Embryonic facial prominence (tissue), 1 donor: ENCODE measurements around the gene ARL2.

Experiments used
- DNase-seq: peaks from one replicate; pipeline ENCODE4 v3.0.0-alpha.2; 2016; ENCODE audit errors: extremely low spot score

ARL2 gene

DNA sequence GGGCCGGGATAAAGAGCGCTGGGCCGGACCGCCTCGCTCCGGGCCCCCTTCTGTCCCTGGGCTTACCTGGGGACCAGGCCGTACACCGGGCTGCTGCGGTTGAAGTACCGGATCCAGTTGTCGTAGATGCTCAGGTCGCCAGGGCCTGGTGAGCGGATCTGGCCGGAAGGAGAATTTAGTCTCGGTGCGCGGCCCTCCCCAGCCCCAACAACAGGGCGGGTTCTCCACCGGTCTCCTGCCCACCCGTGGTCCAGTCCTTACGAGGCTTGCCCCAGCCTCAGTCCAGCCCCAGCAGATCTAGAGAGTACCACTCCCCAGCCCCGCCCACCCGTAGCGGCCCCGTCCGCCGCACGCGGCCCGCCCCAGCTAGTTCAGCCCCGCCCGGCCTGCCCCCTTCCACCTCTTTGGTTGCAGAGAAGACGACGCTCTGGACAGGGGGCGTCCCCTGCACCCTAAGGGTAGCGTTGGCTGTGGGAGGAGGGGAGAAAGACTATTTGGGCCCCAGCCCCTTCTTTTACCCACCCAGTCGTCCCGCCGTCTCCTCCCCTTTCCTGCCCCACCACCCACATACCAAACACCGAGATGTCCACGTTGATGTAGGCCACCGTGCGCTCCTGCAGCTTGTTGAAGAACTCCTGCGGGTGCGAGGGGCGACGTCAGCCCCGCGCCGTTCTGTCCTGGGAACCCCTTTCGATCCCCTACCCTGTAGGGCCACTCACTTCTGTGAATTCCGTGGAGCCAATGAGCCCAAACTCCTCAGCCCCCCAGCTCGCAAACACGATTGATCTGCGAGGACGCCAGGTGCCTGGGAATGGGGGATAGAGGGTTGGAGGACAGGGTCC is 33.8 kb downstream of the ARL2 start:
- no peak for DNase-seq

DNA sequence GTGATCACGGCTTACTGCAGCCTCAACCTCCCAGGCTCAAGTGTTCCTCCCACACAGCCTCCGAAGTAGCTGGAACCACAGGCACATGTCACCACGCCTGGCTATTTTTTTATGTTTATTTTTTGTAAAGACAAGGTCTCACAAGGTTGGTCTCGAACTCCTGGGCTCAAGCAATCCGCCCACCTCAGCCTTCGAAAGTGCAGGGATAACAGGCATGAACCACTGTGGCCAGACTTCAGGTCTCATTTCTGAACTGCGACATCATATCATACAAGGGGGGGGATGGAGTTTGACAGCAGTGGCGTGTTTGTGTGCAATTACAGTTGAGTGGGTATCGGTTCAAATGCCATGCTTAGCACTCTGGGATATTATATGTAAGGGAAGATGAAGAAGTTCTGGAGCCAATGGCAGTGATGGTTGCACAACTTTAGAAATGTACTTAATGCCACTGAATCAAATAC is 37.5 kb downstream of the ARL2 start:
- DNase-seq, result no peak

DNA sequence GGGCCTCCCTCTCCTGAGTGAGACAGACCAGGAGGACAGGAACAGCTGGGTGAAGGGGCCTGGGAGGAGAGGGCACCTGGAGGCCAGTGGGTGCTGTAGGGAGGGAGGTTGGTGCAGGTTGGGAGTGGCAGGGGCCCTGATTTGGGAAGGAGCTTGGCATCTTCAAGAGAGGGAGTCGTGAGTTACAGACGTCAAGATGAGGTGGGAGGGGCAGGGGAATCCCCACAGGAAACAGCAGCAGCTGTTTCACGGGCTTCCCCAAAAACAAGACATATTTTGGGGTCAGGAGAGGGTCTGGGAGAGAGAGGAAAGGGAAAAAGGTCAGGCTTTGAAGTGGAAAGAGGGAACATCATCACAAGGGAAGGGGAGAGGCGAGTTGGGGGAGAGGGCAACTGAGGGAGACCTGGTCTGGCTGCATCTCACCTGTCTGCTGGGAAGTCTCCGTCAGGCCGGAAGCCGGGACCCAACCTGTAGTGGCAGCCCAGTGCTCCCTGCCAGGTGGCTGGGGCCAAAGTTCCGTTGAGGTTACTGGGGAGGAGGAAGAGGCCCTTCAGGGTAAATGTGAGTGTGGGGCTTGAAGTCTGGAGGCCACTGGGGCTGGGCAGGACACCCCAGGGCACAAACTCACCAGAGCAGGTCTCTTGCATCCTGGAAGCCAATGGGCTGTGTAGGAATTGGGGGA is 40.0 kb downstream of the ARL2 start:
- no peak for DNase-seq

DNA sequence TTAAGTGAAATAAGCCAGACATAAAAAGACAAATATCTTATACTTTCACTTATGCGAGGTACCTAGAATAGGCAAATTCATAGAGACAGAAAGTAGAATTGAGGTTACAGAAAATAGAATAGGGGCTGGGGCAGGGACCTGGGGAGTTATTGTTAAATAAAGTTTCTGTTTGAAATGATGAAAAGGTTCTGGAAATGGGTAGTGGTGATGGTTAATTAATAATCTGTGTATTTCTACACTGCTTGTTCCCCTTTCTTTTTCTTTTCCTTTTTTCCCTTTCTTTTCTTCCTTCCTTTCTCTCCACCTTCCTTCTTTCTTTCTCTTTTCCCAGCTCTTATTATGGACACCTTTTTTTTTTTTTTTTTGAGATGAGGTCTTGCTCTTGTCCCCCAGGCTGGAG is 41.6 kb downstream of the ARL2 start:
- no peak for DNase-seq

DNA sequence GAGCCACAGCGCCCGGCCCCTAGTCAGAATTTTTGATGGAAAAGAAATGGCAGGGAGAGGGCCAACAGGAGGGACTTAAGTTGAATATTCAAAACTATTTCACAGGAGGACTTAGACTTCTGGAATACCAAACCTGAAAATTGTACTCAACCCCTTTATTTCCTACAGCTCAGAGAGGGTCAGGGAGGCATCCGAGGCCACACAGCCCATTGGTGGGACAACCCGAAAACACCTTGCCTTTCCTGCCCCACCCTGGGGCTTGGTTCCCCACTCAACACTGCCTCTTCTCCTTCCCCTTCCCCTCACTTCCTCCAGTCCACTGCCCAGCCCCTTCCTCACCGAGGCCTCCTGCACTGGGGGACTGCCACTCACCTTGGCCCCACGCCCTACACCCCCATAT is 43.0 kb downstream of the ARL2 start:
- DNase-seq, result no peak

DNA sequence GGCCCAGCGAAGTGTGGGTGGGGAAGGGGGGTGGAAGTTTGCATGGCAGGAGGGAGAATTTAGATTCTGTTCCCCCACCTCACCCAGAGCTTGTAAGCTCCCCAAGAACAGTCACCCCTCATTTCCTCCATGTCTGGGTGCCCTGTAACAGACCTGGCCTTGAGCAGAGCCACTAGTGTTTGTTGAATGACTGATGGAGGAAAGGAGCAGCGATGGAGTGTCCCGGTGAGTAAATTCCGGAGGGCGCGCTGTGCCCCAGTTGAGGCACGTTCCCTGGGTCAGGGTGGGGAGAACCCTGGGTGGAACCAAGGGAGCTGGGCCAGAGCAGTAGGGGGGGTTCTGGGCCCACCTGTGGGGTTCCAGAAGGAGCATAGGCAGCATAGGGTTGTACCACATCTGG is 43.6 kb downstream of the ARL2 start:
- no peak for DNase-seq

DNA sequence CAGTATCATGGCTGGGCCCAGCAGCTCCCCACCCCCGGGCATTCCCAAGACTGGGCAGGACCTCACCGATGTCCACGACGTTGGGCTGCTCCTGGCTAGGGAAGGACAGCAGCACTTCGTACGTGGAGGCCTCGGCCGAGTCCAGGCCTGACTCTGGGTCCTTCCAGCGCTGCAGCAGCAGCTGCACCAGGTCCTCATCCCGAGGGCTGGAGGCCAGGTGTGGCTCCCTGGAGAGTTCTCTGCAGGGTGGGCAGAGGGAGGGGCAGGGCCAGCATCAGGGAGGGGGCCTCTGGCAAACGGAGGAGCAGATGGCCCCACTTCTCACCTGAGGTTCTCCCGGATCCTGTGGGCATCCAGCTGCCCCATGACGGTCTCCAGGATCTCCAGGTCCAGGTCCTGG is 44.1 kb downstream of the ARL2 start:
- no peak for DNase-seq

DNA sequence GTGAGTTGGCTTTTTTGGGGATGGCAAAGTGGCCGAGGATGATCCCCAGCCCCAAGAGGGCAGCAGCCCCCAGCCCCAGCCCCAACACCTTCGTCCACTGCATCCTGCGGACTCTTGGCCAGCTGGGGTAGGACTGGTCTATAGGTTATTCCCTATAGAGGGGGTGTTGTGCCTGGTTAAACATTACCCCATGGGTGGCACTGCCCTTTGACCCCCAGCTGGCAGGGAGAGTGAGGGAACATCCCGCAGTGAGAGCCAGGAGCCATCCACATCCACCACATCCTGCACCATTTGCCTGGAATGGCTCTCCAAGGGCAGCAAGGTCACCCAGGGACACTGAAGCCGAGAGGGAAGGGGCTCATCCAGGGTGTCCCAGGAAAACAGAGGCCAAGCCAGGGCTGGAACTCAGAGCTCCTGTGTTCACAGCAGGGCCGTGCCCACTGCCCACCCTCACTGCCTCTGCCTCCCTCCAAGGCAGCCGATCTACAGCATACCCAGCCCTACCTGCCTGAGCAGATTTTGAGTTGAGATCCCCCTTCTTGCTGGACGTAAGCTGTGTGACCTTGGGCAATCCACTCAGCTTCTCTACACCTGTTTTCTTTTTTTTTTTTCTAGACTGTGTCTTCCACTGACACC is 44.6 kb downstream of the ARL2 start, which contains the start of gene NAALADL1:
NAALADL1 (minus strand) TSS at position 135 of the 636 bp plus-strand sequence; CDS start at position 103, 32 bp downstream.
- DNase-seq, result no peak

DNA sequence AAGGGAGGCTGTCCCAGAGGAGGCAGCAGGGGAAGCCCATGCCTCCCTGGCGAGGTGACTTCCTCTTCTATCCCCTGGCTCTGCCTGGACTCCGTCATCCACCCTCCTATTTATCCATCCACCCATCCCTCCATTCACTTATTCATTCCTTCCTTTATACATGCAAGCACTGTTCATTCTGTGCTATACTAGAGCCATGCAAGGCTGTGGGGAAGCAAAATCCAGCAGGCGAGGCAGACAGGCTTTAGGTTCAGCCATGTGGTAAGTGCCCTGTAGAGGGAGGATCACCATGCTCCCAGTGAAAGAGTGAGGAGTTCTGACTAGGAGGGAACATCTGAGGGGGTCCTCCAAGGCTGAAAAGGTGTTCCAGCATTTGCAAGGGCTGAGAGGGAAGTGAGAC is 45.6 kb downstream of the ARL2 start:
- DNase-seq, result no peak

DNA sequence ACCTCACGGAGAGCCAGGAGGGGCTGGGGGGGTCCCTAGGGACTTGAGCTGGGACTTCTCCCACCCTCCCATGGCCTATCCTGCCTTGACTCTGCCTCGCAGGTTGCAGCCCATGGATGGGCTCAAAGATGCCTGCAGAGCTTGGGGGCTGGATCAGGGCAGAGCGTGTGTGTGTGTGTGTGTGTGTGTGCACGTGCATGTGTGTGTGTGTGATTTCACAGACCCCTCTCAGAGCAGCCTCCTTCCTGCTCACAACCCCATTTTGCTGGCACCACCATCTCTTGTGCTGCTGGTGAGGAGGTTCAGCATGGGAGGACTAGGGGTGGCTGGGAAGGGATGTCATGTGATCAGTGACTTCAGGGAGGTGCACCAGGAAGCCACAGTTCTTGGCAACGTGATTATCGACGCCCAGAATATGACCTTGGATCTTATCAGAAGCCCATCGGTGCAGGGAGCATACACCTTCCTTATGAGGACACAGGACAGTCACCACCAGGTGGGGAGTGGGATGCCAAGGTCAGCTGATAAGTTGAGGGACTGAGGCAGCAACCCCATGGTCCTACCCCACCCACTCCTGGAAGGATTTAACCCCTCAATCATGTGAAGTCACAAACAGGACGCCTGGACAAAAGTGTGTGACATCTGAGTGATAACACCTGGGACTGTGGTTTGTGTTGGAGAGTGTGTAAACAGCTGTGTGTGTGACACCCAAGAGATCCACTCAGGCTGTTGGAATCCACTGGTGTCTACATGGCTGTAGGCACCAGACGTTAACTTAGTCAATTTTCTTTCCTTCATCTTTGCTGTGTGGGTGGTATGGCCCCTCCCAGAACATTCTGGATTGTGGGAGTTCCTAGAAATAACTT is 46.2 kb downstream of the ARL2 start:
- DNase-seq, result no peak

DNA sequence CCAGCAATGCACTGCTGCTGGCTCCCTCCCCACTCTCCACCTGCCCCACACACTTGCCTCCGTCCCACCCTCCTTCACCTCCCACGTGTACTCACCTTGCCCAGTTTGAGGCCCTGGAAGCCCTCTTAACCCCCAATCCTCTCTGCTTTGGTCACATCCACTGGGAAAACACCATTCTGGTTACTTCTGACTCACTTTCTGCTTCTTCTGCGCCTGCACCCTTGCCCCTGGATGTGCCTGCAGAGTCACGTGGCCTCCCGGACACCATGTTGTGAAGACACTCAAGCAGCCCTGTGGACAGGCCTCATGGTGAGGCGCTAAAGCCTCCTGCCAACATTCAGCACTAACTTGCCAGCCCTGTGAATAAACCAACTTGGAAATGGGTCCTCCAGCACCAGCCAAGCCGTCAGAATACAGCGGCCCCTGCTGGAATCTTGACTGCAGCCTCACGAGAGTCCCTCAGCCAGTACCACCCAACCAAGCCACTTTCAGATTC is 47.0 kb downstream of the ARL2 start:
- DNase-seq, result no peak

DNA sequence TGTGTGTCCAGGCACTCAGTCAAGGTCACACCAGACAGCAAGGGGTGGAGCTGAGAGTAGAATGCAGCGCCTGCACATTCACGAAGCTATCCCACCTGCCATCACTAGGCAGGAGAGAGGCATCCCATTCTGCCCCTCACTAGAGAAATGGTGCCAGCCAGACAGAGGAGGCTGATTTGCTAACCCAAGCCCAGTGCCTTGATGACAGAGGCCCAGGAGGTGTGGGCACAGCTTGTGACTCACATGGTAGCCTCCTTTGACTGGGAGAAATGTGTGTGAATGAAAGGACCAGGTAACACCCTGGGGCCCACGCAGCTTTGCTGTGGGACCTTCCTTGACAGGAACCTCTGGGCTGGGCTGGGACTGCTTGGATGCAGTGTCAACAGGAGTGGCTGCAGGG is 49.6 kb downstream of the ARL2 start:
- no peak for DNase-seq

DNA sequence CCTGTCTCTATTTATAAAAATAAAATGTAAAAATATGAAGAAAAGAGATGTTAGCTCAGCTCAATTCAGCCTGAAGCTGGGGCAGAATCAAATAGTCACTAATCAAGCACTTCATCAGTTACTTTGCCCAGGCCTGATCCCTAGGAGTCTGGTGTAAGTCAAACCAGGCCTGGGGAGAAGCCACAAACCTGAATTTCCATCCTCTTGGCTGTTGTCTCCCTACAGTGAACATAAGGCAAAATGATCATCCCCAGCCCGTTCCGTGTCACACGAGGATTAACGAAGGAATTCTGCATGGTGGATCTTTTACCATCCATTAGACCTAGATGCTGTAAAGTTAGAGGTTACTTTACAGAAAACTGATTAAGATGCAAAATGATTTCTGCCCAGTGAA is 50.9 kb downstream of the ARL2 start:
- DNase-seq, result no peak

DNA sequence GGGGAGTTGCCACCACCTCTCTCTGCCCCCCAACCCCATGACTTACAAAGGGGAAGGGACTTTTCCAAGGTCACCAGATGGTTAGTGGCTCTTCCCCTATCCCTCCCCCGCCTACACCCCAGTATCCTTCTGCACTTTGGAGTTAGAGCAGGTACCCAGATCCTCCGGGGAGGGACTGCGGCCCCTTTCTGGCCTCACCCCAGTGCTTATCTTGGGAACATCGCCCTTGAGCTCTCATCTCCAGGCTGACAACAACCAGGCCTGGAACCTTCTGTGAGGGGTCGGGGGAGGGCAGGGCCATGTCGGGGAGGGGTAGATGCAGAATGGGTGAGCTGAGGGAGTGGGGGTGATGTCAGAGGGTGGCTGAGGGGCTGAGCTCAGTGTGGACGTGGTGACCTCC is 51.9 kb downstream of the ARL2 start:
- DNase-seq, result no peak

DNA sequence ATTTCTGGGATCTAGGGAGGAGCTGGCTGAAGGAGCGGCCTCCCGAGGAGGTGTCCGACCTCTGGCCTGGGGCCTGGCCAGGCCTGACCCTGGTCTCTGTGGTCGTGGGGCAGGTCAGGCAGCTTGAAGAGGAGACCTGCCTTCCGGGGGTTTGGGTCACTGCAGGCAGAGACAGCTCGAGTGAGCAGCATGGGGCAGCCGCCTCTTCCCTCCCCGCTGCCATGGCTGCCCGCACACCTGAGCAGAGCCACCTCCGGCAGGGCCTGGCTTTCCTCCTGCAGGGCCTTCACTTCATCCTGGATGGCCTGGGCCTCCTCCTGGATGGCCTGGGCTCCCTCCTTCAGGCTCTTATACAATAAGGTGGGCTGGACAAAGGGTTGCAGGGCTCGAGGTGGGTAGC is 52.4 kb downstream of the ARL2 start:
- DNase-seq, result no peak

DNA sequence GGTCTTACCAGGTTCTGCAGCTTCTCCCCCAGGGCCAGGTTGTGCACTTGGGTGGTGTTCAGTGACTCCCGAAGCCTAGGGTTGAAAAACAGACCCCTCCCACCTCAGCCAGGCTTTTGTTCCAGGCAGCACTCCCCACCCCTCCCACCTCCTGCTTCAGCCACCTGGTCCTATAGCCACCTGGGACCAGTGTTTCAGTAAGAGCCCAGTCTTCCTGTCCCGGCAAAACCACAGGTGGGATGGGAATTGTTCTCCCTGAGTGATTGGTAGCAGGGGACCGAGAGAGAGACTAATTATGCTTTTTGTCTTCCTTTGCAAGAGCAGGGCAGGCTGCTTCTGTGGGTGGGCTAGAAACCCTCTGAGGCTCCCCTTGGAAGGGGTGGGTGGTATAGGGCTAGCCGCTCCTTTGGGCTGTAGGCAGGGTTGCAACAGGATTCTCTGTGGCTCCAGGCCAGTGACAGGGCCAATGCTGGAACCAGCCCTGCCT is 52.9 kb downstream of the ARL2 start:
- no peak for DNase-seq

DNA sequence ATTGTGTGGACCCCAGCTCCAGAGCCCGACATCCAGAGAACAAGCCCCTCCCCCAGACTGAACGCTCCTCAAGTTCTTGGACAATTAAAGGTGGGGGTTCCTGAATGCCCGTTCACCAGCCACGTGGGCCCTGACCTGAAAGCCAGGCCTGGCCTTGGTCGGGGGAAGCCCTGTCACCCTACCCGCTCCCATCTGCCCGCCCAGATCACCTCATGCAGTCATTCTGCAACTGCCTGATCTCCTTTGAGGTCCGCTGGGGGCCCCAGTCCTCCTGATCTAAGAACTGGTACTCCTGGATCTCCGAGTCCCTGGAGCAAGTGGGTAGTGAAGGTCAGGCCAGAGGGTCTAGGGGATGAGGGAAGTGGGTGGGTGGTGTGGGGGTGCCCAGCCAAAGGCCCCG is 53.5 kb downstream of the ARL2 start:
- DNase-seq, result no peak

DNA sequence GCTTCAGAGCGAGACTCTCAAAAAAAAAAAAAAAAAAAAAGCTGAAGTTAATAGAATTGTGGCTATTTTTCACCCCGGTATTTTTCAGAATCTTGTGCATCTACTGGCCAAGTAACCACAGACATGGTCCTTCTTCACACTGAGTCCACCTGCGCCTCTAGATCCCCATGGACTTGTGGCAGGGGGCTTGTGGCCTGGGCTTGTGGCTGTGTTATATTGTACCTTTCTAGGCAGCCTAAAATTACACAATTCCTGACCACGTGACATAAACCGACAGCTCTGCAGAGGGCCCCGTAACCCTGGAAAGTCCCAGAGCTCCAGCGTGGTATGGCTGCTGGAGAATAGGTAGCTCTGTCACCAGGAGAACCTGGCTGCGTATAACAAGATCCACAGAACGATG is 55.3 kb downstream of the ARL2 start:
- no peak for DNase-seq
